SK-N-SH treated with all-trans-retinoic acid at 6 μM for 48 hours (cell line): ENCODE data around the gene TNFAIP8.

Experiments
- ARNTL ChIP-seq: fragments of 450-650 bp; formaldehyde crosslinking; IDR thresholded peaks from 2 replicates; pipeline ENCODE4 v1.5.0; 2020; ENCODE audit warnings: low read depth, mild to moderate bottlenecking, moderate library complexity, borderline replicate concordance
- CSRNP3 ChIP-seq: fragments of 250-450 bp; sonication (Bioruptor Pico); IDR thresholded peaks from 2 replicates; pipeline ENCODE4 v1.5.1; 2021; ENCODE audit warnings: mild to moderate bottlenecking, moderate library complexity
- TCF4 ChIP-seq: fragments of 250-450 bp; sonication (Bioruptor Pico); IDR thresholded peaks from 2 replicates; pipeline ENCODE4 v1.8.0; 2021; ENCODE audit warnings: mild to moderate bottlenecking, moderate library complexity, borderline replicate concordance
- TOX ChIP-seq: fragments of 250-450 bp; sonication (Bioruptor Pico); IDR thresholded peaks from 2 replicates; pipeline ENCODE4 v1.8.0; 2021; ENCODE audit warnings: mild to moderate bottlenecking, moderate library complexity, borderline replicate concordance
- ZNF70 ChIP-seq: fragments of 450-650 bp; formaldehyde crosslinking; IDR thresholded peaks from 2 replicates; pipeline ENCODE4 v1.5.0; 2020; ENCODE audit warnings: mild to moderate bottlenecking, moderate library complexity

GRCh38 chr5:119383008-119383407 lies 27.2 kb downstream of the TNFAIP8 start:
- no peak for TF ChIP-seq TOX (CRISPR knock-in tag)
- no peak for TF ChIP-seq CSRNP3 (CRISPR knock-in tag)
- no peak for TF ChIP-seq ARNTL (CRISPR knock-in tag)
- no peak for TF ChIP-seq ZNF70
- no peak for TF ChIP-seq TCF4 (CRISPR knock-in tag)
